ENCODE measurements around the gene MORF4L2. TPM values are rescaled to one million over a fixed set of nuclear protein-coding genes. Genes with fewer than 3 reads are reported as not detected.

The MORF4L2 gene
- total and polyA plus RNA-seq, 2 of the 8 experiments (the other 6 are each of a cell fraction or from before 2014, with no cell fraction given) = 235 to 373 TPM

GRCh38 chrX:103686199-103687072 lies at the start of gene MORF4L2 (continued):
- TF ChIP-seq CHD1 (IDR thresholded peaks at IDR 0.05; ENCODE audit: low read depth, low read length) (no peak; the same call in 1 of the 2 replicates), FOSL1 (IDR thresholded peaks at IDR 0.05; ENCODE audit: insufficient read depth, low read depth, low read length) (no peak), KDM1A (IDR thresholded peaks at IDR 0.05; ENCODE audit: borderline replicate concordance, low read length) (no peak), BCL11A (IDR thresholded peaks at IDR 0.05; ENCODE audit: low read depth in 2 of 2, low read length in 2 of 2) (no peak)
